Measurements from ENCODE around the gene CD160.
"Not testable (repeated sequence)": the region's sequence is repeated elsewhere in the genome, so short reads cannot be mapped to it uniquely, and the experiment has no call there.

The CD160 gene

DNA sequence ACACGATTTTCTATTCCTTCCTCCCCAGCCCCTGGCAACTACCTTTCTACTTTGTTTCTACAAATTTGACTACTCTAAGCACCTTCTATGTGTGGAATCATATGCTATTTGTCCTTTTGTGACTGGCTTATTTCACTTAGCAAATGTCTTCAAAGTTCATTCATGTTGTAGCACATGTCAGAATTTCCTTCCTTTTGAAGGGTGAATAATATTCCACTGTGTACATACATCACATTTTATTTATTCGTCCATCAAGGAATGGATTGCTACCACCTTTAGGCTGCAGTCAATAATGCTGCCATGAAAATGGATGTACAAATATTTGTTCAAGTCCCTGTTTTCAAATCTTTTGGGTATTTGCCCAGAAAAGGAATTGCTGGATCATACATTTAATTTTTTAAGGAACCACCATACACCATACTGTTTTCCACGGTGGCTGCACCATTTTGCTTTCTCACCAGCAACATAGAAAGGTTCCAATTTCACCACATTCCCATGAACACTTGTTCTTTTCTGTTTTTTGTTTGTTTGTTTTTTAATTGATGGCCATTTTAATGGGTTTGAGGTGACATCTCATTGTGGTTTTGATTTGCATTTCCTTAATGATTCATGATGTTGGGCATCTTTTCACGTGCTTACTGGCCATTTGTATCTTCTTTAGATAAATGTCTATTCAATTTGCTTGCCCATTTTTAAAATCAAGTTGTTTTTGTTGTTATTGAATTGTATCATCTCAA lies 8.8 kb upstream of the CD160 start:
- DNase-seq (ENCODE audit: low read depth): no peak

DNA sequence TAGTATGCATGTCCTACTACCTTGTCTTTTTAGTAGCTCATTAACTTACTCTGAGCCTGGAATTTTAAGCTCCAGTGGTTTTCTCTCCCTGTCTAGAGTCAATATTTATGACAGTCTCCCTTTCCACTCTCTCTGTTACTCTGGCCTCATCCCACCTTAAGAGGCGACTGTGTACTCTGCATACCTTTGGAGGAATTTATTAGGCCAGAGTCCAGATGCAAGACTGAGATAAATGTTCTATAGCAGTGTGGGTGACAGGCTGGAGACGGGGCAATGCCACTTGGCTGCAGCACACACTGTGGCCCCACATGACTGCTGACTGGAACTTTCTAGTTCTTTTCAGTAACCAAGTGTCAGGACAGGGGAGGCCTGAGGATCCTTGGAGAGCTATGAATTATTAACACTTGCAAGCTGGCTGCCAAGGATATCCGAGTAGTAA lies 8.1 kb upstream of the CD160 start:
- no peak for DNase-seq (ENCODE audit: low read depth)

DNA sequence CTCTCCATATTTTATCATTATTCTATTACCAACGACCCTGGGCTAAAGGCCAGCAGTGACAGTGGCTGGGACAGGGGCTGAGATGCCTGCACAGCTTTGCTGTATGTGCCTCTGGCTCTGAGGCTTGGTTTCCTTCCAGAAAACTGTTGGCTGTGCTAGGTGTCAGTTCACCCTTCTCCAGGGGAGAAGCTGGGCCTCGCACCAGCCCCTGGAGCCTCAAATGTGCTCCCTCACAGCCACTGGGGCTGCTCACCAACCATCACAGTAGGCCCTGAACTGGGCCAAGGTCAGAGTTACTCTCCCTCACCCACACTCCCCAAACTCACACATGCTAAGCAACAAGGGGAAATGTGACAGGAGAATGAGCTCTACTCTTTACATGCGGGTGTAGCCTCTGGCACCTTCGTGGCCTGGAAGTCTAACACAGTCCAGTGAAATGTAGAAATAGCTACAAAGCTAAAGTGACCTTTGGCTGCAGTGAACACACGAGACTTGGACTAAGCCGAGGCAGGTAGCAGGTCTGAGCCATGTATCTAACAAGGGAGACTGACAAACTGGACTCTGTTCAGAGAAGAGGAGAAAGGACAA lies 4.7 kb upstream of the CD160 start:
- DNase-seq (ENCODE audit: low read depth): no peak

DNA sequence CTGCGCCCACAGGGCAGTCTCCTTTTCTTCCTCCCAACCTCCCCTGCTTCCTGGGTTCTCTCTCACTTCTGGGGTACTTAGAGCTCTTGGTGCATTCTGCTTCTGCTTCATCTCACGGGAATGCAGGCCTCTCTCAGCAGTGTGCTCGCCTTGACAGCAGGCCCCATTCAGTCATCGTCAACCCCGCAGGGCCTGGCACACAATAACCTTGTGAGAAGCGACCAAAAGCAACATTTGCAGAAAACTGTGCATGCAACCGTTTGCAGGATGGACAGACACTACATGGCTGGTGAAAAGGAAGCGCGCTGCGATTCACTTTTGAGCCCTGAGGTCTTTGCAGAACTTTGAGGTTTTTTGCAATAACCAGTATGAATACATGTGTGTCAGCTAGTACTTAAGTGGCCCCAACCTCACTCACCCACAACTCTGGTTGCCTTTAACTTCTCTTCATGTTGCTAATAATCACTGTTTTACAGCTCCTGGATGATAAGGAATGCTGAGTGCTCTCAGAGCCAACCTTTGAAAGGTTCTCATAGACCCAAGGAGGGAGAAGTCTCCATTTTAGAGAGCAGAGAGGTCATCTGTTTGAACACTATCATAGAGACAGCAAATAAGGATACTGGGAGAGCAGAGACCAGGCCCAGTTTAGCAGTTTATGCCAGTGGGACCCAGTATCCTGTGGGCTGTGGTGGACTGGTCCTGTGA lies 2.5 kb upstream of the CD160 start:
- no peak for DNase-seq (ENCODE audit: low read depth)

DNA sequence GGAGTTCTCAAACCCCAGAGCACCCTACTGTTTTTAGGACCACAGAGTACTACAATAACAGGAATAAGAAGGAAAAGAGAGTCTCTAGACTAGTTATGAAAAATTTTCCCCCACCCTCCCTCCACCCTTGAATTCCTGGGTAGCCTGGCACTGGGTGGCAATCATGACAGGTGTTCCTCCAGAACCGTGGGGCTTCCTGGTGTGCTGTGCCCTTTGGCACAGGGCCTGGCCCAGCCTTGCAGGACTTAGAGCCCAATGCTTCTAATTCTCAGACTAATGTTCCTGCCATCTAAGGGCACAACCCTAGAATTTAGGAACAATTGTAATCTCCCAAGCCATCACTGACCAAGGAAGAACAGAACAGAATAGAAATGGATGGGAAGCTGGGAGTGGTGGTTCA lies 1.5 kb upstream of the CD160 start:
- no peak for DNase-seq (ENCODE audit: low read depth)

DNA sequence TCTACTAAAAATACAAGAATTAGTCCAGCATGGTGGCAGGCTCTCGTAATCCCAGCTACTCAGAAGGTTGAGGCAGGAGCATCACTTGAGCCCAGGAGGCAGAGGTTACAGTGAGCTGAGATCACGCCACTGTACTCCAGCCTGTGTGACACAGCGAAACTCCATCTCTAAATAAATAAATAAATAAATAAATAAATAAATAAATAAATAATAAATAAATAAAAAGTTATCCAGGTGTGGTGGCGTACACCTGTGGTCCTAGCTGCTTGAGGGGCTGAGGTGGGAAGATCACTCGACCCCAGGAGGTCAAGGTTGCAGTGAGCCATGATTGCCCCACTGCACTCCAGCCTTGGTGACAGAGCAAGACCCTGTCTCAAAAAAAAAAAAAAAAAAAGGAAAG lies 834 bp upstream of the CD160 start:
- not testable (repeated sequence) for DNase-seq (ENCODE audit: low read depth)

DNA sequence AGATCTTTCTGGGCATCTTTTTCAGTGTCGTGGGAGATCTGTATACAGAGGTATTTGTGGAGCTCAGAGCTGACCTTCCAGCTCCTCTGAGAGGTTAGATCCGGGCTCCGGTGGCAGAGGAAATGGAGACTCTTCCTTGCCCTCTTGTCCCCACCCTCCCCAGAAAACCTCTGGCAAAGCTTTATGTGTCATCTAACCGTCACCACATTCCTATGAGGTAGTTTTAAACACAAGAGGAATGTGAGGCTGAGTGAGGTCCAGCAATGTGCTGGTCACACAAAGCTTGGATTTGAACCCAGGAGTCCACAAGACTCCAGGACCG lies 1.2 kb downstream of the CD160 start:
- DNase-seq (ENCODE audit: low read depth): no peak

DNA sequence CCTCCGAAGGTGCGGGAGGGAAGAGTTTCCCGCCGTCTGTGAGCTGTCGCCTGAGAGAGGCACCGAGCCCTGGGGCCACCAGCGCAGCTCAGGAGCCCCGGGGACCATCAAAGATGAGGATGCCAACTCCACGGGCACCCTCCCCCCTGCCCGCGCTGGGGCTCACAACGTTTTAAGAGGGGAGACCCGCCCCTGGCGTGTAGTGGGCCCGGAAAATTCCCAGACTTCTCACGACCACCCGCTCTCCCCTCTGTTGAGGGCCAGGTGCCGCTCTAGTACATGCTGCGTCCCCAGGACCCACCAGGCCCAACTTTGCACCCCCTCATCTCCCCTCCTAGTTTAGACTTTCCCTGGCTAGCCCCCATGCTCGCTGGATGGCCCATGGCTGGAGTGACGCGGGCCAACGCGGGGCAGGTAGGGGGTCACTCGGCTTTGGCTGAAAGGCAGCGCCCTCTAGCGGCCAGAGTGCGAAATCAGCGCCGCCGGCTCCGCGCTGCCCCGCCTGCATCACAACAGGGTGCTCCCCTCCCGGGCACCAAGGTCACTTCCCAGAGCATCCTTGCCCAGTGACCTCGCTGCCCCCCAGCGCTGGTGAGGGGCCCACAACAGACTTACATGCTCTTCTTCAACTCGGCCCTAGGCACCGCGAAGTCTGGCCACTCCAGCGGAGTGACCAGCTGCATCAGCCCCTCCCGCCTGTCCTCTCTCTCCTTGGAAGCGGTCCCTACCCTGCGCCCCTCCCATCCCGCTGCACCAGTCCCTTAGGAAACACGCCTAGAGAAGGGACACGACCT lies 1.8 kb downstream of the CD160 start:
- peak; percentile 56 for DNase-seq (ENCODE audit: low read depth)

DNA sequence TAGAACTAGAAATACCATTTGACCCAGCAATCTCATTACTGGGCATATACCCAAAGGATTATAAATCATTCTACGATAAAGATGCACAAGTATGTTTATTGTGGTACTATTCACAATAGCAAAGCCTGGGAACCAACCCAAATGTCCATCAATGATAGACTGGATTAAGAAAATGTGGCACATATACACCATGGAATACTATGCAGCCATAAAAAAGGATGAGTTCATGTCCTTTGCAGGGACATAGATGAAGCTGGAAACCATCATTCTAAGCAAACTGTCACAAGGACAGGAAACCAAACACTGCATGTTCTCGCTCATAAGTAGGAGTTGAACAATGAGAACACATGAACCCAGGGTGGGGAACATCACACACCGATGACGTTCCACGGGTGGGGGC lies 6.9 kb downstream of the CD160 start:
- DNase-seq (ENCODE audit: low read depth): not testable (repeated sequence)

DNA sequence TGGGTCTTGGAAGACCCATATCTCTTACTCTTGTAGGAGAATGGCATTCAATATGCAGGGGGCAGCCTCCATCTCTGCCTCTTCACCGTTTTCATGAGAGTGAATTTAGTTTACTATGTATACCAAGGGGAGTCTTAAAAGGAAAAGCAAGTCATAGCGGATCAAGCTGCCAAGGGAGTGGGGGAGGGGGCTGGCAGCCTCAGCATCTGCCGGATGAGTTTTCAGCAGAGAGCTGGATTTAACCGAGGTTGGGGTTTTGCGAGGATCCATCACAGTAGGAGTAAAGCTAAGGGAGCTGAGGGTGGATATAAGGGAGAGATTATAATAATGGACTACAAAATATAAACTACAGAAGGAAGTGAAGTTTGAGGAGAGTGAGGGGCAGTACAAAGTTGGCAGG lies 9.9 kb downstream of the CD160 start:
- DNase-seq (ENCODE audit: low read depth): no peak

DNA sequence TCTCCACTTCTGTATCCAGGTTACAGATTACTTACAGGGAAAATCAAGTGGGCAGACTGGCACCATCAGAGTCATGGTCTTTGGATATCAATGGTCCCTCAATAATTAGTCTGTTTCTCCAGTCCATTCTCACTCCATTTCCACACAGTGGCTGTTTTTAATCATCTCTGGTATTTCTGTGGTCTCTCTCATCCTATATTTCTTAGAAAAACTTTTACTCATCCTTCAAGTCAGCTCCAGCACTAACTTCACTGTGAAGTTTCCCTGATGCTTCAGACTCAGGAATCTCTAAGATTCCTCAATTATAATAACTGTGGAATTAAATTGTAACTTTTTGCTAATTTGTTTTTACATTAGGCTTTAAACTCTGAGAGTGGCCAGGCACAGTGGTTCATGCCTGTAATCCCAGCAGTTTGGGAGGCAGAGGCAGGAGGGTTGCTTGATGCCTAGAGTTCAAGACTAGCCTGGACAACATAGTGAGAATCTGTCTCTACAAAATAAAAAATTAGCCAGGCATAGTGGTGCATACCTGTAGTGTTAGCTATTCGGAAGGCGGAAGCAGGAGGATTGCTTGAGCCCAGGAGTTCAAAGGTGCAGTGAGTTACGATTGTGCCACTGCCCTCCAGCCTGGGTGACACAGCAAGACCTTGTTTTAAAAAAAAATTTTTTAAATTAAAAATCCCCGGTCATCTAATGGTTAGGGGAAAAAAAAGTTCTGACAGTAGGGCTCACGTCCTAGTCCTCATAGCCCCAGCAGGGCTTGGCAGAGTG lies 10.6 kb downstream of the CD160 start:
- no peak for DNase-seq (ENCODE audit: low read depth)

DNA sequence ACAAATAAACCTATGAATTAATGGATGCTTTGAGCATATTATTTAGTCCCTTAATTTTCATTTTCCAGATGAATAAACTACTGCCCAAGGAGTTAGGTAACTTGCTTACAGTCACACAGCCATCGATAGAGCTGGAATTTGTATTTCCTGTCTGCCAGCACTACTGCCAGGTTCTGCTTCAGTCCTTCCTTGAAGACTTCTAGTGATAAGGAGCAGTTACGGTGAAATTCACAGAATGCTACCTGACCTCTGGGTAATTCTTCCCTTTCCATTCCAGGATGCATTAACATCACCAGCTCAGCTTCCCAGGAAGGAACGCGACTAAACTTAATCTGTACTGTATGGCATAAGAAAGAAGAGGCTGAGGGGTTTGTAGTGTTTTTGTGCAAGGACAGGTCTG lies 11.2 kb downstream of the CD160 start:
- DNase-seq (ENCODE audit: low read depth): no peak

DNA sequence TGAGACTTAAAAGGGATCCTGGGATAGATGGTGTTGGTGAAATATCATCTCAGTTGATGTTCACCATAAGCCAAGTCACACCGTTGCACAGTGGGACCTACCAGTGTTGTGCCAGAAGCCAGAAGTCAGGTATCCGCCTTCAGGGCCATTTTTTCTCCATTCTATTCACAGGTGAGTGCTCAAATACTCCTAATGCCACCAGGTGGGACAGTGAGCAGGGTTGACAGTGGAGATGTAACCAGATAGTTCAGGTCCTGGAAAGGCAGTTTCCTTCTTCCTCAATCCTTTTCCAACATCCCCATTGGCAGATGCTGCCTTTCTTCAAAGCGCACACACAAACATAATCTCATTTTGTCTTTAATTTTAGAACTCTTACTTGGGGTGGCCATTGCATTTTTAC lies 11.6 kb downstream of the CD160 start:
- DNase-seq (ENCODE audit: low read depth): no peak

DNA sequence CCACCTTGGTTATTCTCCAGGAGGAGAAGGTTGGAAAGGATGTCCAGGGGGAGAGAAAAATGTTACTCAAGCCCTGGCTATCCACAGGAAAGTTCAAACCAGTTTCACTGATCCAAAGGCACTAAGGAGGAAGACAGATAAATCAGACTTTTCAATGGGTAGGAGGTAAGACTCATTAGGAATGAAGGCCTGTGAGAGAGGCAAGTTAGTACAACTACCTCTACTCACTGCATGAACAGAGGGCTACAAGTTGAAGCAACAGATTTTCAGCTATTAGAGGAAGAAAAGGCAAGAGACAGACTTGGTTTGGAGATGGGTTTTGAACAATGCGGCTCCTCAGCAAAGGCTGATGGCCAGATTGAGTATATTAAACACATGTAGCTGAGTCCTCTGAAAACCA lies 16.9 kb downstream of the CD160 start:
- DNase-seq (ENCODE audit: low read depth): no peak

DNA sequence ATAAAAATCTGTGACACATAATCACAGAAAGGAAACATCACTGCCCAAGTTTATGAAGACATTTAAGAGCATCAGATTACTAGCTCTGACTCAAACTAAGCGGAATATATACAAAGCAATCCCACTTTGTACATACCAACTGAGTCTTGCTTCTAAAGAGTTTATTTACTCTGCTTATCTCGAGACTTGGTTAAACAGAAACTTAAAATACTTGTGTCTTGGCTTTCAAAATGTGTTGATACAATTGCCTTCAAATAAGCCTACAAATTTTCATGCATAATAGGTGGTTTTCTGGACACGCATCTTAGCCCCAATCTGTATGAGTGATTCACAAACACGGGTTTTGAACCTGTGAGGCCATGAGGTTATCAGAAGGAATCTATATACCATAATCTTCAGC lies 21.0 kb downstream of the CD160 start:
- DNase-seq (ENCODE audit: low read depth): no peak

DNA sequence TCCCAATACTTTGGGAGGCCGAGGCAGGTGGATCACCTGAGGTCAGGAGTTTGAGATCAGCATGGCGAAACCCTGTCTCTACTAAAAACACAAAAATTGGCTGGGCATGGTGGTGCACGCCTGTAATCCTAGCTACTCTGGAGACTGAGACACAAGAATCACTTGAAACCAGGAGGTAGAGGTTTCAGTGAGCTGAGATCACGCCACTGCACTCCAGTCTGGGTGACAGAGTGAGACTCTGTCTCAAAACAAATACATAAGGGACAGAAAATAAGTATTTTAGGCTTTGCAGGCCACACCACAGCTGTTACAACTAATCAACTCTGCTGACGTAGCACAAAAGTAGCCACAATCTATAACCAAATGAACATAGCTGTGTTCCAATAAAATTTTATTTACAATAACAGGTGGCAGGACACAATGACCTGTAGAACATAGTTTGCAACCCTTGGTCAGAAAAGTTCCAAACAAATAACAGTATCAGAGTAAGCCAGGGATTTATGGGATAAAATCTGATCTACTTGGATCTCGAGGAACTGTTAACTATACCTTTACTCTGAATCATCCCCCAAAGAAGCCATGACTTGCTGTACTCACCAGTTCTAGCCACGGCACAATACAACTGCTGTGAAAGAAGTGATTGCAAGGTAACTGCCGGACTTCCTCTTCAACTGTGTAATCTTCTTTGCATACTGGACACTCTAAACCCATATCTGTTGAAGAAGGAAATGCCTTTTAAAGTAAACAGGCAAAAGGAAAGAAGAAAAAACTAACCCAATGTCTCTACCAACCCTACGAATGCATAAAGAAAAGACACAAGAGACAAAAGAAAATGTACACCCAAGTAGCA lies 28.3 kb downstream of the CD160 start:
- DNase-seq (ENCODE audit: low read depth): no peak

DNA sequence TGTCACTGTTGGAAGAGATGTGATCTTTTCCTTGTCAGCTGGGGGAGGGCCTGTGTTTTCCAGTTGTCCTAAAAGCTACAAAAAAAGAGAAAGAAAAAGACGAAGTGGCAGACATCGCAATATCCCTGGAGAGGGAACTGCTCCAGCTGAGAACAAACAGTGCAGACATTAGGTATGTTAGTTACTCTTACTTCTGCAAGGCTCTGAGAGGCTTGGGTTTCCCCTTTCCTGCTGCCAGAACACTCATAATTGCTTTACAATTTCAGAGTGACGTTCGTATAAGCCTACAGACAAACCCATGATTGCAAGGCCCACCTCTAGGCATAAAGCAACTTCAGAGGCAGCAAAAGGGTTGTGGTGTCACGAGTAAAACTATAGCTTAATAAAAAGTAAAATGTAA lies 31.1 kb downstream of the CD160 start:
- DNase-seq (ENCODE audit: low read depth): no peak

DNA sequence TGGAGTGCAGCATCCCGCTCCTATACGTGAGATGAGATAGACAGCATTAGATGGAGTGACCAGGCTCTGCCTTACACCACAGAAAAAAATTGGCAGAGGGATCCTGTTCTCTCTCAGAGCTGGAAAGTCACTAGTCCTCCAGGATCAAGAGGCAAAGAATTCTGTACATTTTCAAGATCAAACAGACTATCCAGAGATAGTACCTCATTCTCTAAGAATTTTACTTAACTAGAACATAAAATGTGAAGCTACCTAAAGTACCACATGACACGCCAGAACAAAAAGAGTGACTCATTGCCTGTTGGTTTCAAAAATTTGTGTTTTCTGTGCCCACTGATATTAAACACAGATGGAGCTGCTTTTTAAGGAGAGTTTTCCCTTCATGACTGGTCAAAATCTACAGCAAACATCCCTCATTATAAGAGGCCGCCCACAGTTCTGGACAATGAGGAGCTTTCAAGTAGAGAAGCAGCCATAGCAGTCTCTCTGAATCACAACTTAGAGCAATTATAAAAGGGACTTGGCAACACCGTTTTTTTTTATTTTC lies 32.3 kb downstream of the CD160 start:
- DNase-seq (ENCODE audit: low read depth): no peak

DNA sequence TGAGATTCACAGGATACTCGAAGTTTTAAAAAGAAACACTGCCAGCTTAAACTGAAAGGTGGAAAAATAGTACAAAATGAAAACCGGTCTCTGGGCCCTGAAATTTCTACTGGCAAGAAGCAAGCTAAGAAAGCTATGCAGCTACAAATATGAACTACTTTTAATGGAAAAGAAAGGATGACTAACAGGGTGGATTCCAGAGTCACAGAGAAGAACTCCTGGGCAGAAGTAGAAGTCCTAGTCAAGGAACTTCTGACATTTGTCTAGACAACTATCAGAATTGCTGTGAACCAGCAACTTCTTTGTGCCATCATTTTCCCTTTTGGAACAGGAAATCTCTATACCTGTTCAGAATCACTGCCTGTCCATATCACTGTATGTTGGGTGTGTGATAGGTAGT lies 38.1 kb downstream of the CD160 start:
- no peak for DNase-seq (ENCODE audit: low read depth)

DNA sequence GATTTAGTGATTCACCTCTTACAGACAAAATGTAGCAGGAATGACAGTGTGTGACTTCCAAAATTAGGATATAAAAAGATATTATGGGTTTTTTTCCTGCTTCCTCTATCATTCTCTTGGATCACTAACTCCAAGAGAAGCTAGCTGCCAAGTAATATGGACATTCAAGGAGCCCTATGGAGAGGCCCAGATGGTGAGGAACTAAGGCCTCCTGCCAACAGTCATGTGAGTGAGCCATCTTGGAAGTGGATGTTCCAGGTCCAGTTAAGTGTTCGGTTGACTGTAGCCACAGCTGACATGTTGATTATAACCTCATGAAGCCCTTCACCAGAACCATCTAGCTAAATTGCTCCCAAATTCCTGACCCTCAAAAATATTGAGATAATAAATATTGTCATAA lies 38.8 kb downstream of the CD160 start:
- no peak for DNase-seq (ENCODE audit: low read depth)

DNA sequence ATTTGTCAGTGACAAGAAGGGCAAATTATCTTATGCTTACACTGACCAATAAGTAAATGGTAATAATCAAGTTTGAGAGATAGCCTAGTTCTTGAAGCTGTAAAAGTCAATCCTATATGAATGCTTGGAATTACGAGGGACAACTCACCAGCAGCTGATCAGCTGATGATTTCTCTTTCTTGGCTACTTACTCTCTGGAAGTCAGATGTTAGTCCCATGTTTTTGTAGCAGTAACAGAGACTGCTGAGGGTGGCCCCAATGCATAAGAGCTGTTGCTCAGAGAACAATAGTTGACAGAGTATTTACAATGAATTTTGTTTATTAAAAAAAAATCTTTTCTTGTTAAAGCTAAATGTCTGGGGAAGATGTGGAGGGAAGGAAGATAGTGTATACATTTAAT lies 39.3 kb downstream of the CD160 start:
- no peak for DNase-seq (ENCODE audit: low read depth)

Data from stimulated activated CD8-positive, alpha-beta memory T cell treated with anti-CD3 and anti-CD28 coated beads, Interleukin-7, amount 100 ng/mL, for 24 hours (primary cell).